BLaER1 (cell line): Measurements from ENCODE around the gene NFX1.
"Not testable (repeated sequence)": the region's sequence is repeated elsewhere in the genome, so short reads cannot be mapped to it uniquely, and the experiment has no call there.

ENCODE experiments used
- H3K27ac ChIP-seq: shearing (Covaris generic); formaldehyde crosslinking; 2 replicates; pipeline ENCODE4 v1.8.1; 2022
- H3K27me3 ChIP-seq: shearing (Covaris generic); formaldehyde crosslinking; 2 replicates; pipeline ENCODE4 v1.8.1; 2022
- H3K36me3 ChIP-seq: shearing (Covaris generic); formaldehyde crosslinking; 2 replicates; pipeline ENCODE4 v1.8.1; 2022
- H3K4me1 ChIP-seq: shearing (Covaris generic); formaldehyde crosslinking; 2 replicates; pipeline ENCODE4 v1.8.1; 2022
- H3K4me2 ChIP-seq: shearing (Covaris generic); formaldehyde crosslinking; 2 replicates; pipeline ENCODE4 v1.8.1; 2022
- H3K4me3 ChIP-seq: shearing (Covaris generic); formaldehyde crosslinking; 2 replicates; pipeline ENCODE4 v1.8.1; 2022
- H3K9ac ChIP-seq: shearing (Covaris generic); formaldehyde crosslinking; 2 replicates; pipeline ENCODE4 v1.8.1; 2022
- H3K9me3 ChIP-seq: shearing (Covaris generic); formaldehyde crosslinking; 2 replicates; pipeline ENCODE4 v1.8.1; 2022
- H4K20me1 ChIP-seq: shearing (Covaris generic); formaldehyde crosslinking; 2 replicates; pipeline ENCODE4 v1.8.1; 2022
- Cebpa-rat ChIP-seq: shearing (Covaris generic); IDR thresholded peaks from 2 replicates; pipeline ENCODE4 v1.8.1; 2022

NFX1 gene

DNA sequence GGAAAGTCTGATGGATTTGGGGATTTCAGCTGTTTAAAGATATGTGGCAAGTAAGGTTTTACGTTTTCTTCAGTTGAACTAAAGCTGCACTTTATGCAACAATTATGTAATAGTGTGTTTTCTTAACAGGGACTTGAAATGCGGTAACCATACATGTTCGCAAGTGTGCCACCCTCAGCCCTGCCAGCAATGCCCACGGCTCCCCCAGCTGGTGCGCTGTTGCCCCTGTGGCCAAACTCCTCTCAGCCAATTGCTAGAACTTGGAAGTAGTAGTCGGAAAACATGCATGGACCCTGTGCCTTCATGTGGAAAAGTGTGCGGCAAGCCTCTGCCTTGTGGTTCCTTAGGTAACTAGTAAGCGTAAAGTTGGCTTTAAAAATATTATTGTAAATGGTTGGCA is 28.5 kb downstream of the NFX1 start:
- peaks cover 99% of the 10 kb centered on the region for H3K36me3 ChIP-seq
- no peak for TF ChIP-seq Cebpa-rat

DNA sequence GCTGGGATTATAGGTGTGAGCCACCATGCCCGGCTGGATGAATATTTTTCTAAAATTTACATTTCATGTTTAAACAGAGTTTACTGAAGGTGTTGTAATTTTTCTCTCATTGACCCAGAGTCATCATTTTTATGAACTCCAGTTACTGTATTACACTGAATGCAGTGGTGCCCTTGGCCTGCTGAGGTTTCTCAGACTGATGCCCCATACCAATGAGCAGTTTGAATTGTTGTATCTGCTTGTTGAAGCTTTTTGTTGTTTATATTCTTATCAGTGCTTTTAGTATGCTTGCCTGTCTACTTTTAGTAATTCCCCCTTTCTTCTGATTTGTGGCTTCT is 29.9 kb downstream of the NFX1 start:
- no peak for TF ChIP-seq Cebpa-rat

More for the DNA sequence above, 28.5 kb downstream of the NFX1 start:
- Histone ChIP-seq H3K27me3 (no peaks in the 10 kb centered on the region), H3K4me3 (no peak overlapping the region), H3K4me1 (no peaks in the 10 kb centered on the region), H3K27ac (no peak overlapping the region), H3K4me2 (no peak overlapping the region), H3K9me3 (no peaks in the 10 kb centered on the region), H4K20me1 (no peaks in the 10 kb centered on the region), H3K9ac (no peak overlapping the region)

DNA sequence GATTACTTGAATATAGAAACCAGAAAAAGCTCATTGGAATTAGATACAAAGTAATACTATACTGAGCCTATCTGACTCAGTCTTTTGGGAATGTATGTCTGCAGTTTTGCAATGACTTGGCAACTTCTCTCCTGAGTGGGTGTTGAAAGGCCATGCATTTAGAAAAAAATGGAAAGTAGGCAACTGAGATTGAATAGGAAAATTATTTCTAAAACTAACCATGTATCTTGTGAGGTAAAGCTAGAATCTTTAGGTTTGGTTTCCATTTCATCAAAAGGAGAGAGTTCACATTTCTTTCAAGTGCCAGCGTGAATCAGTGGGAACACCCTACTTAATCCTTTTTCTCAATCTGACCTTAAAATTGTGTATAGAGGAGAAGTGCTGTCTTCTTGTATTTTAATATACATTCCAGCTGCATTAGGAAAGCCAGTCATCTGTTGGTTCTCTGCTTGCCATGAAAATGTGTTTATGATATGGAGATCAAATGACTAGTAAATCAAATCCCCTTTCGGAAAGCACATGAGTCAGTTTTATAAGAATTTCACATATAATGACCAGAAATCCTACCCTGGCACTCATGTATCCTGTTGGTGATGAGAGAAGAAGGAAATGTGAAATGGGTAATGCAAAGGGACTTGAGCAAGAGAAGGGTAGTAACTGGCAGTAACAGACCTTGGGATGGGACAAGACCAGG is 30.4 kb downstream of the NFX1 start:
- H3K4me2 ChIP-seq = no peak overlapping the region

More for the DNA sequence above, 29.9 kb downstream of the NFX1 start:
- Histone ChIP-seq H3K36me3 (peaks cover 99% of the 10 kb centered on the region), H3K9me3 (no peaks in the 10 kb centered on the region), H4K20me1 (no peaks in the 10 kb centered on the region), H3K4me2 (no peak overlapping the region), H3K4me3 (no peak overlapping the region), H3K9ac (no peak overlapping the region), H3K27ac (no peak overlapping the region), H3K27me3 (no peaks in the 10 kb centered on the region), H3K4me1 (no peaks in the 10 kb centered on the region)

DNA sequence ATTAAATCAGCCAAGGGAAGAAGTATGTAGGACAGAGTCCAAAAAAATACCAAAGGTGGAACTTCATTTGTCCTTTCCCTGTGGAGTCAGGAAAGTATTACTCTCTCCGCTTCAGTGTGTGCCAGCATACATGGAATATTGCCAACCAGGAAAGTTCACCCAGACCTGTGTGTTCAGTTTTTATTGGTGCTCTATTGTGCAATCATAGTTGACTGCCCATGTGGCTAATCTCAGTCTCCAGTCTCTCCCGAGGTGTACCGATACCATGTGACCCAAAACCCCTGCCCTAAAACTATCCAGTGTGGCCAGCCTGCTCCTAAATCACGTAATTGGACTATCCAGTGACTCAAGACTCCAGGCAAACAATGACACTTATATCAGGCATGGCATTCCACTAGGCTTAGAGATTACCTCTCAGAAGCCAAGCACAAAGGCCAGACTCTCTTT is 38.8 kb downstream of the NFX1 start:
- Histone ChIP-seq H3K4me3 (no peak overlapping the region), H3K4me1 (no peaks in the 10 kb centered on the region), H3K27ac (no peak overlapping the region), H3K9me3 (no peaks in the 10 kb centered on the region), H4K20me1 (no peaks in the 10 kb centered on the region), H3K4me2 (no peak overlapping the region), H3K36me3 (peaks cover 94% of the 10 kb centered on the region), H3K27me3 (no peaks in the 10 kb centered on the region), H3K9ac (no peak overlapping the region)
- peak; percentile 54; the same call in 1 of the 2 replicates for TF ChIP-seq Cebpa-rat

More for the DNA sequence above, 30.4 kb downstream of the NFX1 start:
- Histone ChIP-seq H3K27ac (no peak overlapping the region), H3K27me3 (no peaks in the 10 kb centered on the region), H3K4me1 (no peaks in the 10 kb centered on the region), H3K9ac (no peak overlapping the region), H3K9me3 (no peaks in the 10 kb centered on the region), H4K20me1 (no peaks in the 10 kb centered on the region), H3K36me3 (peaks cover 98% of the 10 kb centered on the region), H3K4me3 (no peak overlapping the region)
- TF ChIP-seq Cebpa-rat = no peak

DNA sequence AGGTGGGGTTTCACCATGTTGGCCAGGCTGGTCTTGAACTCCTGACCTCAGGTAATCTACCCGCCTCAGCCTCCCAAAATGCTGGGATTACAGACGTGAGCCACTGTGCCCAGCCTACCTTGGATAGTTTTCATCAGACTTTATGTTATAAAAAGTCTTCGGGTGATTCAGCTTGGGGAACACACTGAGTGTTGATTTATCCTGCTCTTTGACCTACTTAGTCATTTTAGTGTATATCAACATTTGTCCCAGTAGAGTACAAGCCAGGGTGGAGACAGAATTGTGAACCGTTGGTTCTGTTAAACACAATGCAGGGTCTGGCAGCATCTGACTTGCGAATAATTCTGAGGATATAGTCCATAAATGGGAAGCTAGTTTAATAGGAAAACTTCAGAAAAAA is 39.7 kb downstream of the NFX1 start:
- H4K20me1 ChIP-seq = no peaks in the 10 kb centered on the region
- H3K9ac ChIP-seq = no peak overlapping the region
- no peaks in the 10 kb centered on the region for H3K4me1 ChIP-seq
- H3K4me2 ChIP-seq = no peak overlapping the region
- no peaks in the 10 kb centered on the region; the same call in 1 of the 2 replicates for H3K9me3 ChIP-seq
- H3K36me3 ChIP-seq = peaks cover 94% of the 10 kb centered on the region
- no peak for TF ChIP-seq Cebpa-rat
- no peaks in the 10 kb centered on the region for H3K27me3 ChIP-seq
- no peak overlapping the region for H3K27ac ChIP-seq
- H3K4me3 ChIP-seq = no peak overlapping the region

DNA sequence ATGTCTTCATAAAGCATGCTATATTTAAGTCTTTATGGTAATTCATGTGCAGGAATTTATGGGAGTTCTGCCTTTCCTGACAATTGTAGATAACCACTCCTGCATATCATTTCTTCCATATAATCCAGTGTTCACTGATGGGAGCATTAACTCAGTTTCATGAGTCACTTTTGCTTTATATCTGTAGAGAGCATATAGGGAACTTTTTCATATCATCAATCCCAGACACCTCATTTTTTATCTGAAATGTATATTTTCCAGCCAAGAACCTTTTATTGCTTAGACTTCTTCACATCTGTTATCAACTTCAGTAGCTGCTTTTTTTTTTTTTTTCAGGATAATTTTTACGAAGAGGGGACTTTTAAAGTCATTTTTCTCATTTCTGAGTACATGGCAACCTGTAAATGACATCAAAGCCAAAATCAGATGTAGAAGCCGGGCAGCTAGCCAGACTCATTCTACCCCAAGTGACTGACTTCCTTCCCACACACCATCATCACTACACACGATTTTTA is 41.1 kb downstream of the NFX1 start:
- no peaks in the 10 kb centered on the region for H3K27me3 ChIP-seq
- no peak overlapping the region for H3K4me3 ChIP-seq
- H4K20me1 ChIP-seq = no peaks in the 10 kb centered on the region
- H3K9me3 ChIP-seq = peaks cover 10% of the 10 kb centered on the region
- no peaks in the 10 kb centered on the region for H3K4me1 ChIP-seq
- TF ChIP-seq Cebpa-rat = no peak
- H3K9ac ChIP-seq = no peak overlapping the region
- no peak overlapping the region for H3K4me2 ChIP-seq
- H3K27ac ChIP-seq = no peak overlapping the region
- H3K36me3 ChIP-seq = peaks cover 96% of the 10 kb centered on the region

DNA sequence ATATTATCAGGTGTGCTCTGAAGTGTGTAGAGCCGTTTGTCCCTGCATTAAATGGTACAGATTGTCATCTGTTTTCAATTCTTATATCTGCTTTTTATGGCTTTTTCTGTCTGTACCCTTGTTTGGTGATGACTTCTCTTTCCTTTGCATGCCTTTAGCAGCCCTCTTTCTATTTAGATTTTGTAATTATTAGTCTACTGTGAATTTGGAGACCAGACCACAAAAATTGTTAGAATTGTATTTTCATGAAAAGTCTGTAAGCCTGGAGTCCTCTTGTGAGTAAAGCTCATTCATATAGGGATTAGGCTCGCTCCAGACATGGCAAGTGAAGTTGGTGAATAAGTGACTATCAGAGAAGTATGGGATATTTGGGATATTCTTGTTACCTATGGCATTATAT is 41.7 kb downstream of the NFX1 start:
- Histone ChIP-seq H3K4me3 (no peak overlapping the region), H3K9me3 (peaks cover 15% of the 10 kb centered on the region), H3K27ac (no peak overlapping the region), H3K9ac (no peak overlapping the region), H3K36me3 (peaks cover 99% of the 10 kb centered on the region), H3K4me2 (no peak overlapping the region), H4K20me1 (no peaks in the 10 kb centered on the region), H3K27me3 (no peaks in the 10 kb centered on the region), H3K4me1 (no peaks in the 10 kb centered on the region)
- TF ChIP-seq Cebpa-rat = no peak

DNA sequence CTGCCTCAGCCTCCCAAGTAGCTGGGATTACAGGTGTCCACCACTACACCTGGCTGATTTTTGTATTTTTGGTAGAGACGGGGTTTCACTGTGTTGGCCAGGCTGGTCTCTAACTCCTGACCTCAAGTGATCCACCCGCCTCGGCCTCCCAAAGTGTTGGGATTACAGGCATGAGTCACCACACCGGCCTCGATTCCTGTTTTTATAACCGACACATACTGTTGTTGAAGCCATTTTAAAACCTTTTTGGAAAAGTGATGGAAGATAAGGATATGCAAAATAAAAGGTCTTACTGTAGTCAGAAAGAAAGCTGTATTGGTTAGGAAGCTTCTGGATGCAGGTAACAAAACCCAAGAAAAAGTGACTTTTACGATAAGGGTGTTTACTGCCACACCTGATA is 42.6 kb downstream of the NFX1 start:
- Histone ChIP-seq H3K9me3 (peaks cover 25% of the 10 kb centered on the region), H3K36me3 (peaks cover 99% of the 10 kb centered on the region)
- H4K20me1 ChIP-seq, H3K27me3 ChIP-seq, H3K9ac ChIP-seq, H3K4me3 ChIP-seq, H3K4me1 ChIP-seq, H3K4me2 ChIP-seq, H3K27ac ChIP-seq: not testable (repeated sequence)

DNA sequence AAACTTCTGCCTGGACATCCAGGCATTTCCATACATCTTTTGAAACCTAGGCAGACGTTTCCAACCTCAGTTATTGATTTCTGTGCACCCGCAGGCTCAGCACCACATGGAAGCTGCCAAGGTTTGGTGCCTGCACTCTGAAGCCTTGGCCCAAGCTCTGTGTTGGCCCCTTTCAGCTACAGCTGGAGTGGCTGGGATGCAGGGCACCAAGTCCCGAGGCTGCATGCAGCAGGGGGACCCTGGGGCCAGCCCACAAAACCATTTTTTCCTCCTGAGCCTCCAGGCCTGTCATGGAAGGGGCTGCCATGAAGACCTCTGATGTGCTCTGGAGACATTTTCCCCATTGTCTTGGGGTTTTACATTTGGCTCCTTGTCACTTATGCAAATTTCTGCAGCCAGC is 49.9 kb downstream of the NFX1 start:
- Histone ChIP-seq H3K4me1 (no peaks in the 10 kb centered on the region), H3K27me3 (no peaks in the 10 kb centered on the region), H3K9ac (no peak overlapping the region), H3K36me3 (peaks cover 100% of the 10 kb centered on the region), H3K27ac (no peak overlapping the region), H3K4me3 (peak overlapping the region; percentile 48), H3K9me3 (peaks cover 56% of the 10 kb centered on the region), H3K4me2 (no peak overlapping the region), H4K20me1 (no peaks in the 10 kb centered on the region)
- TF ChIP-seq Cebpa-rat = no peak

DNA sequence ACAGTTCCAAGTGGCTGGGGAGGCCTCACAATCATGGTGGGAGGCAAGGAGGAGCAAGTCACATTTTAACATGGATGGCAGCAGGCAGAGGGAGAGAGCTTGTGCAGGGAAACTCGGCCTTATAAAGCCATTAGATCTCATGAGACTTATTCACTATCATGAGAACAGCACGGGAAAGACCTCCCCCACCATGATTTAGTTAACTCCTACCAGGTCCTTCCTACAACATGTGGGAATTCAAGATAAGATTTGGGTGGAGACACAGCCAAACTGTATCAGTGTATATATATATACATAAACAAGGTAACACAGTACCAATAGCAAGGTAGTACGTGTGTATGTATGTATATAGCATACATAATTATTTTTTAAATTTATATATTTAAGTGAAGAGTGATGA is 50.9 kb downstream of the NFX1 start:
- H3K9me3 ChIP-seq = peaks cover 49% of the 10 kb centered on the region
- no peak overlapping the region for H3K4me2 ChIP-seq
- TF ChIP-seq Cebpa-rat = no peak
- no peaks in the 10 kb centered on the region for H3K27me3 ChIP-seq
- no peak overlapping the region for H3K27ac ChIP-seq
- H3K4me1 ChIP-seq = no peaks in the 10 kb centered on the region
- no peak overlapping the region for H3K9ac ChIP-seq
- no peak overlapping the region for H3K4me3 ChIP-seq
- no peaks in the 10 kb centered on the region for H4K20me1 ChIP-seq
- peaks cover 100% of the 10 kb centered on the region for H3K36me3 ChIP-seq
